DMS79 treated with DMSO at 0.1 percent for 48 hours (cell line): ENCODE data around the gene MRPS23.

Source experiments
- DNase-seq: peaks from one replicate; lab custom pipeline; 2025; lab: John Stamatoyannopoulos, UW

MRPS23 gene

DNA sequence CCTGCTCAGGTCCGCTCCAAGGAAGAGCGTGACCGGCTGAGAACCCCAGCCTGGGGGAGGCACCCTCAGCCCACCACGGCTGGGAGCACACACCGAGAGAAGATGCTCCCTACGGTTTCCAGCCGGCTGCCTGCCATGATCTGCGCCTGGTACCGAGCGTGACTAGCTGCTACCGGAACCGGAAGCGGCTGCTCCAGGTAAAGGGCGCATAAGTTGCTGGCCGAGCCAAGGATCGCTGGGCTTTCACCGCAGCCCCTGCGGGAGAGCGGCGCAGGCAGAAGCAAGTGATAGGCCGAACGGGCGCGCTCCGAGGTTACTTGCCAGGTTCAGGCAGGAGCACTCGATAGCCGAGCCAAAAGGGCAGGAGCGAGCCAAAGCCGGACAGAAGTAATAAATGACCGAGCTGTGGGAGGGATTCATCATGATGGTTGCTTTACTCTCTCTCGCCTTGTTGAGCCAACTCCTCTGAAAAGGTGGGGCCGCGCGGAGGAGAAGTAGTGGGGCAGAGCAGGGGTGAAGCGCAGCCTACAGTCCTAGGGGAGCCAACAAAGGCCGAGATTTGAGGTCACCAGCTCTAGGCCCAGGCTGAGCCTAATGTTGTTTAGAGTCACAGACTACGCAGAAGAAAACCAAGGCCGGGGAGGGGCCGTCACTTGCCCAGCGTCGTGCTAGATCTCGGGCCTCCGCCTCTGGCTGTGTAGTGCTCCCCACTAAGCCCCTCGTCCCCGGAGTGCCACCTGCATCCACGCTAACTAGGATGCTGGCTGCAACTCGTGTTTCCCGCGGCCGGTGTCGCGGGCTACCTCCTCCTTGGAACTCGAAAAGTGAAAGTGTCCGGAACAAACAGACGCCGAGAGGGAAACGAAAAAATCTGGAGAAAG, at the start of gene MRPS23:
Gene MRPS23, minus strand, starts transcription at position 171 of the 881 bp plus-strand sequence. Its CDS starts 34 bp downstream, at position 137.
- peak; percentile 82 for DNase-seq

DNA sequence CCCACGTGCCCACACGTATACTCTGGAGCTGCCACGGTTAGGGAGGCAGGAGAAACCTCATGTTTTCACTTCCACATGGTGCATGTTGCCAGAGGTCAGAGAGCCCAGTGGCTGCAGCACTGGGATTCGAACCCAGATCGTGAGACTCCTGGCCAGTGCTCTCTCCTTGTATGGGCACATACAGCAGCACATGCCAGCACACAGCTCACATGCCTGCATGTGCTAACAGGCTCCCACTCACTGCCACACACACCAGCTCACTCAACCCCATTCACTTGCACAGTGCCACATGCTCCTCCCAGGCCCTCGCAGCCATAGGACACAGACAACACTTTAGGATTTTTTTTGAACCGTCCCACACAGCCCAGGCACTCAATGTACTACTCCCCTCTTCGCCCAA, 49.5 kb upstream of the MRPS23 start:
- DNase-seq, result no peak

DNA sequence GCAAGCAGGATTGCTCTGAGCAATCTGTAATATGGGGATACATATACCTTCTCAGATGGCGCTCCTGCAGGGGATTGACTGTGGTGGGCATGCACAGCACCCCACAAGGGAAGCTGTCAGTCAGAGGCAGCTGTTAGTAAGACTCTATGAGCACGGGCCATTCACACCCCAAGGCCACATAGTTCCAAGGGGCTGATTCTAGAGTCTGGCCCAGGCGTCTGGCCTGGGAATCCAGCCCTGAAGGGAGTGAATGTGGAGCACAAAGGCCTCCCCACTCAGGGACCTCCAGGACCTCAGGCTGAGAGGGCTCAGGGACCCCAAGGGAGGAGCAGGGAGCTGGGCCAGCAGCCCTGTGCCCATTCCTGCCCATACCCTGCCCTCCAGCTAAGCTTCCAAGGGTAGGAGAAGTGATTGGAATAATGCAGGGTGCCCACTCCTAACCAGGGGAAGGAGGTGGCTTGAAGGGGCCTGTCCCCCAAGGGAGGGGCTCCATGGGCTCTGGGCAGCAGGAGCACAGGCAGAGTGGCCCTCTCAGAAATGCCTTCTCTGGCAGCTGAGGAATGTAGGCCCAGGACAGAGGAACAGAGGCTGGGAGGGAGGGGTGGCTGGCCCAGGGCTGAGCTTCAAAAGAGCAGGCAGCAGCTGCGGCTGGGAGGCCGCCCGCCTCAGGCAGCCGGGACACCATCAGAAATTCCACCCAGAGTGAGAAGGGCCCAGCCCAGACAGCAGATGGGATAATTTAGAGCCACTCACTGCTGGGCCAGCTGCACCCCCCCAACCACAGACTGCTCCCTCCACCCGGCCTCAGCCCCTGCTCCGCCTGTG, 48.9 kb upstream of the MRPS23 start:
- DNase-seq, result no peak

DNA sequence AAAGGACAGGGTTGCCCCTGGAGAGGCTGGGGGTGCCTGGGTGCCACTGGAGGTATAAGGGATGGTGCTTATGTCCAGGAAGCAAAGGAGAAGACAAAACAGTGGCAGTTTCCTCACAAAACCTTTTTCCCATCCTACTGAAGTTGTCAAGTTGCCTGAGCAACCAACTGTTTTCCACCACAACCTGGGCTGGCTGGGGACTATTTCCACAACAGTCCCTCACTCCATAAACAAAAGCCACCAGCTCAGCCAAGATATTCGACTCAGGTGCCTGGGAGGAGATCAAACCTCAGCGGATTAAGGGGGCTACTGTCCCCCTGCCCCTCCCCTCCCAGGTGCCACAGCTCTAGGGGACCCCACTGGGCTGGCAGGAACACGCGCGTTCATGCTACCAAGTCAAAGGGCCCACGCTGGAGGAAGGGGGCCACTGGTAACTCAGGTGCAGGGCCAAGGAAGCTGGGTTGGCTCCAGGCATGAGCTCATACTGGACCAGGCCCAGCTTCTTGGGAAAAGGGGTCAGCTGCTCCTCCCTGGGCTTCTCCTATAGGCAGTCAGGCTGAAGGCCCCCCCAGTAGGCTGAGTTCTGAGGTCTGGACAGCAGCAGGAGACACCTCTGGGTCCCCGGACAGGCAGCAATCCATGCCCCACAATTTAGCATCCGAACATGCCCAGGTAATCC, 45.7 kb upstream of the MRPS23 start:
- no peak for DNase-seq

DNA sequence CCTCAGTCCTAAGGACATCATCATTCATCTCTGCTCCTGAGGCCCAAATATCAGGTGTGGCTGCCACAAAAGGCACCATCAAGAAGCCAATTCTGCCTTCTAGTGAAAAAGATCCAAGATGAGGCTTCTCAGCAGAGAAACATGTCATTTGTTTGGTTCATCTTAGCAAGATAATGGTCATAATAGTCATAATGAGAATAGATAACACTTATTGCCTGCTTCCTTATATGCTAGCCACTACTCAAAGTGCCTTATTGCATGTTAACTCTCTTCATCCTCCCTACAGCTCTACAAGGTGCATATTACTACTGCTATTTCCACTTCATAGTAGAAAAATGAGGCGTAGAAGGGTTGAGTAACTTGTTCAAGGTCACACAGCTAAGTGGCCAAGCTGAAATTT, 45.0 kb upstream of the MRPS23 start:
- no peak for DNase-seq

DNA sequence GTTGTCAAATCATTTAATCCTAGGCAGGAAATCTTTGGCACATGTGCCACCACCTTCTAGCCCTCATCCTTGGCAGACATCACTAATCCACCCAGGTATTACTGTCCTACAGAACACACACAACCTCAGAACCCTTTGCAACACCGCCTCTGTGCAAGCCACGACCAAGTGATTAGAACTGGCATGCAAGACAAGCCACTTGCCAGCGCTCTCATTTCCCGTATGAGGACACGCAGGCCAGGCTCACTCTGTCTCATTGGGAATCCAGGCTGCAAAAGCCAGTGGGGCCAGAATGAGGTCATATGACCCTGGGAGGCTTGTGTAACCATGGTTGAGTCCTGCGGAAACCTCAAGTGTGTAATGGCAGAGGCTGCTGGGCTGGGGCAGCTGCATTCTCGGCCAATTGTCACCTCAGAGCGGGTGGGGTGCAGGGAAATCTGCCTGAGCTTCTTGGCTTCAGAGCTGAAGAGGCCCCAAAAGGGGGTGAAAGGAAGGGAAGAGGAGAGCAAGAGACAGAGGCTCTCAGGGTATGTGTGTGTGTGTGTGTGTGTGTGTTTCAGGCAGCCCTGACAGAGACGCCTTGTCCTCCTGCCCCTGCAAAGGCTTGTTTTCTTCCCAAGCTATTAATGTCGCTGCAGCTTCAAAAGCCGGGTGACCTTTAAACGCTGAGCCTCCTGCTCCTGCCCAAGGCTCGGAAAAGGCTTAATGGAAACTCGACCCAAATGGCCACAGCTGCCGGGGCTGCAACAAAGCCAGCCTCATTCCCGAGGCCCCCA, 43.2 kb upstream of the MRPS23 start:
- peak; percentile 66 for DNase-seq

DNA sequence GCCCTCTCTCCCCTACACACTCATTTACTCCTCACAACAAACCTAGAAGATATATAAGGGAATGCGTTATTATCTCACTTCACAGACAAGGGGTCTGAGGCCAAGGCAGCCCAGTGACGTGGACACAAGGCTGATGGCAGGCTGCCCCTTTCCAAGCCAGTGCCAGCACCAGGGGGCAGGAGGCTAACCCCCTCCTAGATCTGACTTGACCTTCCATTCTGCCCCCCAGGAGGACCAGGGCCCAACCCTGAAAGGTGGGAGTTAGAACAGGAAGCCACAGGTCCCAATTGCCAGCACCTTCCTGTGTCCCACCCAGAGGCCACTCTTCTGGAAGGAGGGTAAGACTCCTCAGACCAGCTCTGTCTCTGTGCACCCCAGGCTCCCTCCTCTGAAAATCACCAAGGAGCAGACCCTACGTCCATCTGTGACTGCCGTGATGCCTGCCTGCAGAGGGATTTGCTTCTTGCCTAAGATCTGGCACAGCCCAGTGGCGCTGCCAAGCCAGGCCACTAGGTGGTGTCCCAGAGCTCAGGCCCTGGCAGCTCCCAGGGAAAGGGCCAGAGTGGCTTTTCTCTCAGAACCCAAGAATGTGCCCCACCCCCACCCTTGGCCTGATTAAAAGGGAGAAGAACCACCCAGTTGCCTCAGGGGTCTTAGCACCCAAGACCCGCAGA, 42.4 kb upstream of the MRPS23 start:
- DNase-seq, result peak; percentile 17

DNA sequence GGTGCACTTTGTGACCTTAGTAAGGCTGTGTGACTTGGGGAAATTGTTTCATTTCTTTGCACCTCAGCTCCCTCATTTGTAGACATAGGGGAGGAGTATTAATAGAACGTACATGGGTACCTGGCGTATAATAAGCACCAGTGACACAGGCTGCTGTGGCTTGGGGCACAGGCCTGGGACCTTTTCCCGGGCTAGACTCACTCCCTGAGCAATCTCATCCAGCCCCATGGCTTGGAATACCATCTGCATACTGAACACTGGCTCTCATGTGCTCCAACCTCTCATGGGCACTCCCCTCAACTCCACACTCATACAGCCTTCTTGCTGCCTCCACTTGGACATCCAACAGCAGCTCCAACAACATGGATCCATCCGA, 41.0 kb upstream of the MRPS23 start:
- DNase-seq, result no peak

DNA sequence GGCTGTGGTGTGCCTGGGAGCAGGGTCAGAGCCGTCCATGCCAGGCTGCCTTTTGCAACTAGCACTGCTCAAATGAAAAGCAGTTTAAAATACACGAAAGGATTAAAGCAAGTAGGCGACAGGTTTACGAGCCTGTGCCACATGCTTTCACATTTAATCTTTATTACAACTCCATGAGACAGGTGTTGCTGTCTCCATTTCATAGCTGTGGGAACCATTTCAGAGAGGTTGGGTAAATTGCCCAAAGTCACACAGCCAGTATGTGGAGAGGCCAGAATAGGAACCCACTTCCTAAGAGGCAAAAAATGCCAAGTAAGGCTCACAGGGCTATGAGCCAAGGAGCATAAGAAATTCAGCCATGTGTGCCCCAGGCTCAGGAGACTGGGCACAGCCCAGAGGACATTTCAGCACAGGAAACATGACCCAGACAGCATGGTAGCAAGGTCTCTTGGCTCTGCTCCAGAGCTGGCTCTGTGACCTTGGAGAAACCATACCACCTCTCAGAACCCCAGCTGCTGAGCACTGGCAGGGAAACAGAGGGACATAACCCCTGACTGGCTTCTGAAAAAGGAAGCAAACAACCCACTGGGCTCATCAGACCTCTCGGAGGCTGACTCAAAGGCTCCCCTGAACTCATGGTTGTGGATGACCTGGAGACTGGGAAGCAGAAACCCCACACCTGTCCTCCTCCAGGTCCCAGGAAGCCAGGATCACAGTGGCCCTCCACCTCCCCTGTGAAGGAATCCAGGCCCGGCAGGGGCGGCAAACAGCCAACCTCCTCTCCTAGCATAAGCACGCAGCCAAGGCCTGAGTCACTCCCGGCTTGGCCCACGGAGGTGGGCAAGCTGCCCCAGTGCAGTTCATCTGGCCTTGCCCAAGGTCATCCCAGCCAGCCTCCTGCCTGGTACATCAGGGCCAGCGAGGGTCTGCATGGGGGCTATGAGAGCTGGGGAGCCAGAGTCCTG, 40.3 kb upstream of the MRPS23 start:
- DNase-seq, result no peak

DNA sequence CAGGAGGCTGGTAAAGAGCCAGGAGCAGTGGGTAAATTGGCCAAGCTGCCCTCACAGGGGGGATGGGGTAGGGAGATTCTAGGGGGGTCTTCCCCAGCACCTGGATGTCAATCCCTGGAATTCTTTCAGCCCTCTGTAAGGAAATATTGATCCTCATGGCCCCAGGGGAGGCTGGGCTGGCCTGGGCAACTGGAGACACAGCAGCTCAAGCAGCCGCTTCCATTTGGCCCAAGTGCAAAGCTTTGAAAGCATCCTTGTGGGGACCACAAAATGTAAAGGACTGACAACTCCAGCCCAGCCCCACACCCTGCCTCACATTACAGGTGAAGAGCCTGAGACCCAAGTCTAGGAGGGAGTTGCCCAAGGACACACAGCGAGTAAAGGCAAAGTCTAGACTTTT, 39.4 kb upstream of the MRPS23 start:
- no peak for DNase-seq

DNA sequence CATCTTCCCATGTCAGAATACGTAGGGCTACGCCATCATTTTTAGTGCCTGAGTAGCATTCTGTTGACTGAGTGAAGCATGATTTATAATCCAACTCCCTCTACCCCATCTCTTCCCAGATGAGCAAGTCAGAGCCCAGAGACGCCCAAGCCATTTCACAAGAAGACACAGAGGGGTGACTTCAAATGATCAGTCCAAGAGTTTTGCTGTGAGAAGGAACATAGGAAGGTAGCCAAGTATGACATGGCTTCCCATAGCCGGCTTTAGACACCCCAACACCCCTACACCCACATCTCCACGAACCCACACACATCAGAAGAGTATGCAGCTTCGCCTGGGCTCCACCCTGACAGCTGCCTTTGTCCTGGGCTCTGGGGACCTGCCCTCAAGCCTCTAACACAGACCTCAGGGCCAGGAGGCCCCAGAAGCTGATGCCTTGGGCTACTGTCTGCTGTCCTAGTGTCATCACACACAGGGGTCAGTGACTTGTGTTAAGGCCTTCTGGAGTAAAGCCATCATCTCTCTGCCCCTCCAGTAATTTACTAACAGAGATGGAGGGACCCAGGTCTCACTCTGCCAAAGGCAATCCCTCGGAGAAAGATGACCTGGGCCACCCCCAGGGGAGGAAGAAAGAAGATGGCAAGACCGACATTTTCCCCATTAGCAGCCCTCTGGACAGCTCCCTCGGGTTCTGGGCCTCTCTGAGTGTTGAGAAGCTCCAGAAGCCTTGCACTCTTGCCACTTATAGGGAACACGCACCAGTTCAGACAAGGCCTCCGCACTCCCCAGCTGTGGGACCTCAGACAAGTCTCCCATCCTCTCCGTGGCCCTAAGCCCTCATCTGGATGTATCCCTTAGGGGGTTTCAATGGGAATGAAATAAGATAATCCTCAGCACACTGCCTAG, 38.7 kb upstream of the MRPS23 start:
- no peak for DNase-seq

DNA sequence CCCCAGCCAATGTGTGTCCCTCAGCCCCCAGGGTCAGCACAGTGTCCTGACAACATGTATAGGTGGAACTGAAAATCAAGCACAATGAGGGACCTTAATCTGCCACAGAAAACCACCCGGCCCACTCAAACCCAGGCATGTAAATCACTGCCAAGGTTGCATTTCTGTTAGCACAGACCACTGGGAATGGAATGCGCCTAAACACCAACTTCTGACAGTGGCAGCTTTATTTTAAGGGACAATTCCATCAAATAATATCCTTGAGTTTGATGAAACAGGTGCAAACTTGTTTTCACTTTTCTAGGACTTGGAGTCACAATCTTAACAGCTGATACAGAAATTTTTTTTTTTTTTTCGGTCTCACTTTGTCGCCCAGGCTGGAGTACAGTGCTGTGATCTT, 37.3 kb upstream of the MRPS23 start:
- no peak for DNase-seq

DNA sequence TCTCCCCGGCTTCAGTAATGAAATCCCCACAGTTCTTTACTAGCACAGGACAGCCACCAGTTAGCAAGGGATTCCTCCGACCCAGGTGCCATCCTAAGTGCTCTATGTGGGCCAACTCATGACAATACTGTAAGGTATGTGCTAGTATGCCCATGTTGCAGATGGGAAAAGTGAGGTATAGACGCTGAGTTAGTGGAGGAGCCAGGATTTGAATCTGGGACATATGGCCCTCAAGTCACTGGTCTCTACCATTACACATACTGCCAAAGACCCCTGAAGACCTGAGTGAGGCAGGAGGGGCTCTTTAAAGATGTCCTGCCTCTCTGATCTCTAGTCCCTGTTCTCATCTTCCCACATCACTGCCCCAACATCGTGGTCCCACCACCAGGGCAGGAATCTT, 36.2 kb upstream of the MRPS23 start:
- DNase-seq, result no peak

DNA sequence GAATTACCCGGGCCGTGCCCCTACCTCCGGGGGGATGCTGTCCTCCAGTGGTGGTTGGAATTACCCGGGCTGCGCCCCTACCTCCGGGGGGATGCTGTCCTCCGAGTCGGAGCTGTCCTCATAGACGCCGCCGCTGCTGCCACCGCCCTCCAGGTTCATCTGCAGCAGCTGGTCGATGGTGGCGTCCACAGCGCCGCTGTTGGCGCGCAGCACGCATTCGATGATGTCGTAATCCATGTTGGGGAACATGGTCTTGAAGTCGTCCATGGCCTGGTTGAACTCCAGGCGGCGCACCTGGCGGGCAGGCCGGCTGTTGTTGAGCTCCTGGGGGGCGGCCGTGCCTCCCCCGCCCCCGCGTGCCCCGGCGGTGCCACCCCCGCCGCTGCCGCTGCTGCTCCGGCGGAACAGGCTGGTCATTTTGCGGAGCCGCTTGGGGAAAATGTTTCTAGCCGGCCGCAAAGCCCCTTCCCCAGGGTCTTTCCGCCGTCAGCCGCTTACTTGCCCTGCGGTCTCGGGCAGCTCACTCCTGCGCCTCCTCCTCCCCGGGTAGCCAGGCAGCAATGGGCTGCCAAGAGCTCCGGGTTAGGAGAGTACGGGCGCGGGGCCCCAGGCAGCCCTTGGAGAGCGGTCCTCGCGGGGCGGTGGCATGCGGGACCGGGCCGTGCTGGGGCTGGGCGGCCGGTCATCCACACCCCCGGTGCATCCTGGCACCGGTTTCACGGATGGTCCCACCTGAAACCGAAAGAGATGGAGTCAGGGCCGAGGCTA, 35.5 kb upstream of the MRPS23 start:
- no peak for DNase-seq

DNA sequence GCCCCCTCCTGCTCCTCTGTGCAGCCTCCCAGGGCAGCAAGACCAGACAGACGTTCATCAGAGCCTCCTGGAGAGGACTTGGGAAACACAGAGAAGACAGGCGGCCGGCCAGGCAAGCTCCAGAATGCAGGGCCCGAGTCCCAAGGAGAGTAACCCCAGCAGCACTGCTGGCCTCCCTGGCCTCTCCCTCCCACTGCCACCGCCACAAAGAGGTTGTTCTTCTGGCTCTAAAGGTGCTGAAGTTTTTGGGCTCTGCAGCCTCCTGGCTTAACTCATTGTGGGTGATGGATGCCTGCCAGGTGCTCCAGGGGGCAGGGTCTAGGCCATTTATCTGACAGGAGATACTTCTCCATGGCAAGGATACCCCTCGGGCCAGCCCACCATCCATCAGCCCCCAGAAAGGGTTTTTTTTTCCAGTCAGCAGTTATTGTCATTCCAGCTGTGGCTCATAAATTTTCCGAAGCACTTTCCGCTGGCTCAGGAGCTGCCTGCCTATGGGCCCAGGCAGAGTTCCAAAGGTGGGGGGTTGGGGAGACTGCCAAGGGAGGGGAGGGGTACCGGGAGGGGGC, 32.0 kb upstream of the MRPS23 start:
- no peak for DNase-seq

DNA sequence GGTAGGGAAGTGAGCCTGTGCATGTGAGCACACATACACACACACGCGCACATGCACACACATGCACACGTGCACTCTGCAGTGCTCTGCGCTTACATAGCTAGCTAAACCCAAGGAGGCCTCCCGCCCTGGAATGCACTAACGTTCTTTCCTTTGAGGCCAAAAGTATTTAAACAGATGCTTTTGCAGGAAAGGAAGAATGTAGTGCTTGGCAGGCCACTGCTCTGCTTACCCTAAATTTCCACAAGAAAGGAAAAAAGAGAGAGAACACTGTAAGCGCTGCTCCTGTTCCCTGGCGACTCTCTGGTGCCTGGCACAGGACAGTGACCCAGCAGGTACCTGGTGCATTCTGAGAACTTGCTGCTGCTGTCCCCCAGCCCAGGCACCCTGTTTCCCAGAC, 31.3 kb upstream of the MRPS23 start:
- no peak for DNase-seq

DNA sequence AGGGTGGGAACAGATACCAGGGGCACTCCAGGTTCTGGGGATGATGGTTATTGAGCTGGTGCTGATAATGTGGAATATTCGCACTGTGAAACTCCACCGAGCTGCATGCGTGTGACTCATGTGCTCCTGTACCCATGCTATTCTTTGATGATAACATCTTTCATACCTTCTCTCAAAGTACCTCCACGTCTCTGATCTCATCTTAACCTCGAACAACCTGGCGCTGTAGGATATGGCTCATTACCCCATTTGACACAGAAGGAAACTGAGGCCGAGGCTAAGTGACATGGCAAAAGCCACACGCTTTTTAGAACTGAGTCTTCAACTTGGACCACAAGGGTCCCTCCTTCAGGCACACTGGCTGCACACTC, 30.2 kb upstream of the MRPS23 start:
- DNase-seq, result no peak
